GM23248 (cell line): ENCODE results near the gene PCMTD2.

Experiments
- EZH2 ChIP-seq: fragments of 200-600 bp; sonication (generic); IDR thresholded peaks from 2 replicates; pipeline ENCODE4 v1.6.1; 2018; ENCODE audit warnings: antibody characterized with exemption, mild to moderate bottlenecking; ENCODE audit not compliant: insufficient read depth, poor library complexity, severe bottlenecking
- EZH2phosphoT487 ChIP-seq: fragments of 200-600 bp; sonication (generic); IDR thresholded peaks from 2 replicates; pipeline ENCODE4 v1.6.1; 2018; ENCODE audit warnings: antibody characterized with exemption, moderate library complexity, mild to moderate bottlenecking, low read depth; ENCODE audit not compliant: insufficient read depth

DNA sequence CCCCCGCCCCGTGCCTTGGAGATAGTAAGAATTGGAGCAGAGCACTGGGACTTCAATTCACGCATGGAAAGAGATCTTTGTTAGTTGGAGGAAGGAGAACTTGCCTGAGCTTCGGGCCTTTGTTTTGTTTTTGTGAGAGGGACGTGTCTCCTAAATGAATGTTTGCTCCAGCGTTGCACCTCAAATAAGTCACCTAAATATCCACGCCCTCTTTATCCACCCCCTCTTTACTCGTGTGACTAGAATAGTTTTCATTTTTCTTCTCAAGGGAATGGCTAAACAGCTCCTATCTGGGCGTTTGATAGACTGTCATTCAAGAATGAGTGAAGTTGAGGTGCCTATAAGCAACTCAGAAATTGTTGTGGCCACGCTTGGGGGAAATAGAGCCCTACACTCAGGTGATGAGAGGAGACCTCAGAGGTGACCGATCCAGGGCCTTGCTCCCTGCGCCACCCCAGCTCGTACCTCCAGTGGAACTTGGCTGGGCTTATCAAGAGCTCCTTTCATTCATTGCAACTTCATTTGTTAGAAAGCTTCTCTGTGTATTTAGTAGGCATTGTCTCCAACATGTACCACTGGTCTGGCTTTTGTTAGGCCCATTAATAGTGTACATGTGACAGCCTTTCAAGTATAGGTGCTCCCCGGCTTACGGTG is 861 bp downstream of the PCMTD2 start:
- no peak for TF ChIP-seq EZH2phosphoT487
- TF ChIP-seq EZH2, result no peak
